Right atrium auricular region (tissue), 2 donors: ENCODE results near the gene SNED1. TPM values are rescaled to one million over a fixed set of nuclear protein-coding genes. Genes with fewer than 3 reads are reported as not detected.

Experiments used
- DNase-seq: peaks from one replicate; pipeline ENCODE4 v3.0.0-alpha.2; 2019; ENCODE audit warnings: low spot score
- H3K27ac ChIP-seq, 2 donors: fragments of 200-600 bp; sonication (generic); 1 replicate in 1 of 2; 2 replicates in 1 of 2; pipeline ENCODE4 v1.5.1; 2016 to 2019
- H3K27me3 ChIP-seq, 2 donors: fragments of 200-600 bp; sonication (generic); one replicate each; pipeline versions ENCODE4 v1.5.1 to v1.6.0; 2017 to 2019
- H3K36me3 ChIP-seq: fragments of 200-600 bp; sonication (generic); one replicate; pipeline ENCODE4 v1.5.1; 2016
- H3K4me1 ChIP-seq, 2 donors: fragments of 200-600 bp; sonication (generic); one replicate each; pipeline versions ENCODE4 v1.5.1 to v1.6.0; 2017 to 2019
- H3K4me3 ChIP-seq, 2 donors: fragments of 200-600 bp; sonication (generic); 1 replicate in 1 of 2; 2 replicates in 1 of 2; pipeline ENCODE4 v1.5.1; 2017 to 2019; ENCODE audit warnings: mild to moderate bottlenecking in 1 of 2, moderate library complexity in 1 of 2
- H3K9me3 ChIP-seq, 2 donors: fragments of 200-600 bp; sonication (generic); one replicate each; pipeline ENCODE4 v1.5.1; 2019
- total RNA-seq, 2 donors: library from RNA; depleted of rRNA; stranded (reverse); fragments of >200 nt; gene quantifications; one replicate each; pipeline ENCODE4 v1.1.0, GENCODE V29; 2016
- TF ChIP-seq, protein P1 (sequence below), 2 donors: fragments of 200-600 bp; sonication (generic); IDR thresholded peaks; one replicate each; pipeline ENCODE4 v1.5.1; 2019; ENCODE audit warnings: antibody characterized with exemption in 2 of 2

SNED1 gene
- total RNA-seq, 2 donors from 2014 or later = 9.9 to 16.4 TPM

DNA sequence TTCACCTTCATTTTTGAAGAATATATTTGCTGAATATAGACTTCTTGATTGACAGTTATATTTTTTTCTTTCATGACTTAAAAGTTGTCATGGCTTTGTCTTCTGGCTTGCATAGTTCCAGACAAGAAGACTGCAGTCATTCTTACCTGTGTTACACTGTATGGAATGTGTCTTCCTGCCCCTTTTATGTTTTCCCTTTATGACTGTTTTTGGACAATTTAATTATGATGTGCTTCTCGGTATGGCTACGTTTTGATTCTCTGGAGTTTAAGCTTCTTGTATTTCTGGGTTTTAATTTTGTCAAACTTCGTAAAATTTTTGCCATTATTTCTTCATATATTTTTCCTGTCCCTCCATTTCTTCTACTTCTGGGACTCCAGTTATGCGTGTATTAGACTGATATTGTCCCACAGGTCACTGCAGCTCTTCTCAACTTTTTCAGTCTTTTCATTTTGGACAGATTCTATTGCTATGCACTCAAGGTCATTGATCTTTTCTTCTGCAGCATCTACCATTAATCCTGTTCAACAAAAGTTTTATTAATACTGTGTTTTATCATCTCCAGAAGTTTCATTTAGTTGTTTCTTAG lies 86.5 kb downstream of the SNED1 start:
- no peaks in the 10 kb centered on the region for H3K27me3 ChIP-seq
- no peak for DNase-seq
- TF ChIP-seq, protein P1, sequence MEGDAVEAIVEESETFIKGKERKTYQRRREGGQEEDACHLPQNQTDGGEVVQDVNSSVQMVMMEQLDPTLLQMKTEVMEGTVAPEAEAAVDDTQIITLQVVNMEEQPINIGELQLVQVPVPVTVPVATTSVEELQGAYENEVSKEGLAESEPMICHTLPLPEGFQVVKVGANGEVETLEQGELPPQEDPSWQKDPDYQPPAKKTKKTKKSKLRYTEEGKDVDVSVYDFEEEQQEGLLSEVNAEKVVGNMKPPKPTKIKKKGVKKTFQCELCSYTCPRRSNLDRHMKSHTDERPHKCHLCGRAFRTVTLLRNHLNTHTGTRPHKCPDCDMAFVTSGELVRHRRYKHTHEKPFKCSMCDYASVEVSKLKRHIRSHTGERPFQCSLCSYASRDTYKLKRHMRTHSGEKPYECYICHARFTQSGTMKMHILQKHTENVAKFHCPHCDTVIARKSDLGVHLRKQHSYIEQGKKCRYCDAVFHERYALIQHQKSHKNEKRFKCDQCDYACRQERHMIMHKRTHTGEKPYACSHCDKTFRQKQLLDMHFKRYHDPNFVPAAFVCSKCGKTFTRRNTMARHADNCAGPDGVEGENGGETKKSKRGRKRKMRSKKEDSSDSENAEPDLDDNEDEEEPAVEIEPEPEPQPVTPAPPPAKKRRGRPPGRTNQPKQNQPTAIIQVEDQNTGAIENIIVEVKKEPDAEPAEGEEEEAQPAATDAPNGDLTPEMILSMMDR (IDR thresholded peaks at IDR 0.05) = no peak
- peaks cover 43% of the 10 kb centered on the region for H3K36me3 ChIP-seq
- no peaks in the 10 kb centered on the region for H3K4me1 ChIP-seq
- no peak overlapping the region for H3K27ac ChIP-seq
- no peak overlapping the region for H3K4me3 ChIP-seq
- H3K9me3 ChIP-seq = no peaks in the 10 kb centered on the region

DNA sequence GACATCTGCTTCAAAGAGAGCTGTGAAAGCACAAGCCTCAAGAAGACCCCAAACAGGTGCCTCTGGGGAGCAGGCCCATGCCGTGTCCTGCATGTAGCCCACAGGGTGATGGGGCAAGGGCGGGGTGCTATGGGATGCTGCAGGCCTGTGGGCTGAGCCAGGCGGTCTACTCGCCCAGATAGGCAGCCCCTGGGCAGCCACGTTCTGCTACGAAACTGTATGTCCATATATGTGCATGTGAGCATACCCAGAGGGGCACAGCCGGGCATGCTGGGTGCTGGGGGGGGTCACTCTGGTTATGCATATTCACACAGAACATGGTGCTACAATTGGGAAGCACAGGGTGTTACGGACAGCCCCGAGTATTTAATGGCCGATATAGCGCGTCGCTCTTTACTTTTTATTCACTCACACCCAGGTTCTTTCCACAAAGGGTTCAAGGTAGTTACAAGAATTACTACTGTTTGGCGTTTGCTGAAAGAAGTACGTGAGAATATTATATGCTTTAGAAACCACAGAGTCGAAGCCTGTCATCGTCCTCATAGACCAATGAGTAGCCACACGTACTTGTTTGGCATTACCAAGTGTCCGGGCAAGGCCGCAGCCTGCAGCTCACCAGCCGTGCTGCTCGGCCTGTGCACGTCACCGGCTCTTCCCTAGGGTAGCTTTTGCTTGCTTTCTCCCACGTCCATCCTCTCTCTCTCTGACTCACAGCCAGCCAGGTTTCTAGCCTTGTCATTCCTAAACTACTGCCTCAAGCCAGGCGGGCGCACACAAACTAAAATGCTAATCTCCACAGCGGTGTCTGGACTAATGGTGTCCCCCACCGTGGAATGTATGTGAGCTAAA lies 89.2 kb downstream of the SNED1 start:
- H3K36me3 ChIP-seq = peaks cover 69% of the 10 kb centered on the region
- no peak for DNase-seq
- H3K4me3 ChIP-seq = no peak overlapping the region
- TF ChIP-seq, protein P1 (IDR thresholded peaks at IDR 0.05) = no peak
- H3K4me1 ChIP-seq = no peaks in the 10 kb centered on the region
- H3K27me3 ChIP-seq = no peaks in the 10 kb centered on the region
- no peak overlapping the region for H3K27ac ChIP-seq
- no peaks in the 10 kb centered on the region for H3K9me3 ChIP-seq

DNA sequence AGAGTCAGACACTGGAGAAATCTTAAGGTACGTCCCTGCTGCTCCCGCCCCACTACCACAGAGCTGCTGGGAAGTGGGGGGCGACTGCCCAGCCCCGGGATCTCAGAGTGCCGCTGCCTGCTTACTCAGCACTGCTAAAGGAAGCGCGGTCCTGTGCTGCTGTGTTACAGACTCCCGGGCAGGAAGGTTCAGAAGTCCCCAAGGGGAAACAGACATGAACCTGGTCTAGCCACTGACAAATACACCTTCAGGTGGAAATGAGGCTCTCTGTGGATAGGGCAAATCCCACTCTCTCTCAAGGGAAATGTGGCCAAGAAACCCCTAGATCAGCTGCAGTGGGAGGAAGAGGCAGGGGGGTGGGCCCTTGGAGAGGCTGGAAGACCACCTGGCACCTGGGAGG lies 90.0 kb downstream of the SNED1 start:
- Histone ChIP-seq H3K4me3 (no peak overlapping the region), H3K9me3 (no peaks in the 10 kb centered on the region), H3K27ac (no peak overlapping the region), H3K27me3 (no peaks in the 10 kb centered on the region), H3K36me3 (peaks cover 77% of the 10 kb centered on the region), H3K4me1 (no peaks in the 10 kb centered on the region)
- DNase-seq = no peak
- TF ChIP-seq, protein P1 (IDR thresholded peaks at IDR 0.05) = no peak

DNA sequence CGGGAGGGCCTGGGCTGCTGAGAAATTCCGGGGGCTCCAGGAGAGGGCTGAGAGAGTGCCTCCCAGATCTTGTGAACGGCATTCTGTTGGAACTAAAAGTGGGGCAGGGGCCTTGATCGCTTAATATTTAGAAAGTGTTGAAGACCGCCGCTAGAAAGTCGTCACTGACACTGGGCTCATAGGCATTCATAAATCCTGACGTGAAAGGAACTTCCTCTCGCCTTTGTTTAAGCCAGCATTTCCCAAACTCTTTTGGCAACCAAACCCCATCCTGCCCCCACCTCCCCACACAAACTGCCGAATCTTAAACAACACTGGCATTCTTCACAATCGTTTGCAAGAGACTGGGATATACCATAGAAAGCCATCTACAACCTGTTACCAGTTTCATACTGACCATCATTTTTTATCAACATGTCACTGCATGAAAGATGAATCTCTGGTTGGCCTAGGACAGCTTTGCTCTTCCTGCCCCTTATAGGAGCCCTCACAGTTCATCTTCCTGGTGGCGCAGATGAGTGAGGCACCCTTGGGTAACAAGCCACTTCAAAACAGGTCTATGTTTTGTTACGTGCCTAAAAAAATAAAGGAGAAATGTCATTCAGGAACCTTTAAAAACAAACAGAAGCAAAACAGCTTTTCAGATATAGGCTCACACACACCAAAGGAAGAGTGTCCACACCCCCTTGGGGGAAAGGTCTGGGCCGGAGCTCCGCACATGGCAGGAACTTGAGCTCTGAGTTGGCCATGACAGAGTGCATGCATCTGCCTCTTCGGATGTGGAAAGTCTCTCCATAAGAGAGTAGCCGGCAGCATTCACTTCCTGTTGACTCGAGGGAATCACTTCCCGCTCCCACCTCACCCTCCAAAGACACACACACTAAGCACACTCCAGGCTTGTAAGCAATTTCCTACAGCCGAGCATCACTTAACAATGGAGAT lies 90.6 kb downstream of the SNED1 start:
- Histone ChIP-seq H3K27ac (no peak overlapping the region), H3K9me3 (no peaks in the 10 kb centered on the region), H3K27me3 (no peaks in the 10 kb centered on the region), H3K4me1 (no peaks in the 10 kb centered on the region), H3K36me3 (peaks cover 84% of the 10 kb centered on the region), H3K4me3 (no peak overlapping the region)
- DNase-seq = no peak
- TF ChIP-seq, protein P1 (IDR thresholded peaks at IDR 0.05) = no peak

DNA sequence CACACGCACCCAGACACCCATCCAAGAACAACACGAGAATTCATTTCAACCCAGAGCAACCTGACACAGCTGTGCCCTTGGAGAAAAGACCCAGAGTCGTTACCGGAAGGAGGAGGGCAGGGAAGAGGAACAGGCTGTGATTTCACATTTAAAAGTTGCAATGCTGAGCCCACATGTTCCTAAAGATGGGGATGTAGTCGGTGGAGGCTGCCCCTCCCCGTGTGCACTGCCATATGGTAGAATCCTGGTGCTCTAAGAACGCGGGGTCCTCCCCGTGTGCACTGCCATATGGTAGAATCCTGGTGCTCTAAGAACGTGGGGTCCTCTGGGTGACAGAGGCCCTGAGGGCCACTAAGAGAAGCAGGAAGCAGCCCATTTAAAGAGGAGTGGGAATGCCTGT lies 92.8 kb downstream of the SNED1 start:
- Histone ChIP-seq H3K27me3 (no peaks in the 10 kb centered on the region), H3K4me3 (no peak overlapping the region), H3K36me3 (peaks cover 97% of the 10 kb centered on the region), H3K4me1 (no peaks in the 10 kb centered on the region), H3K27ac (no peak overlapping the region), H3K9me3 (no peaks in the 10 kb centered on the region)
- TF ChIP-seq, protein P1 (IDR thresholded peaks at IDR 0.05) = no peak
- no peak for DNase-seq
